Measurements from ENCODE around the gene RASA3. TPM values are rescaled to one million over a fixed set of nuclear protein-coding genes. Genes with fewer than 3 reads are reported as not detected.

Gene RASA3
- total RNA-seq, 2 experiments from 2014 or later = 28.9 to 32.3 TPM

DNA sequence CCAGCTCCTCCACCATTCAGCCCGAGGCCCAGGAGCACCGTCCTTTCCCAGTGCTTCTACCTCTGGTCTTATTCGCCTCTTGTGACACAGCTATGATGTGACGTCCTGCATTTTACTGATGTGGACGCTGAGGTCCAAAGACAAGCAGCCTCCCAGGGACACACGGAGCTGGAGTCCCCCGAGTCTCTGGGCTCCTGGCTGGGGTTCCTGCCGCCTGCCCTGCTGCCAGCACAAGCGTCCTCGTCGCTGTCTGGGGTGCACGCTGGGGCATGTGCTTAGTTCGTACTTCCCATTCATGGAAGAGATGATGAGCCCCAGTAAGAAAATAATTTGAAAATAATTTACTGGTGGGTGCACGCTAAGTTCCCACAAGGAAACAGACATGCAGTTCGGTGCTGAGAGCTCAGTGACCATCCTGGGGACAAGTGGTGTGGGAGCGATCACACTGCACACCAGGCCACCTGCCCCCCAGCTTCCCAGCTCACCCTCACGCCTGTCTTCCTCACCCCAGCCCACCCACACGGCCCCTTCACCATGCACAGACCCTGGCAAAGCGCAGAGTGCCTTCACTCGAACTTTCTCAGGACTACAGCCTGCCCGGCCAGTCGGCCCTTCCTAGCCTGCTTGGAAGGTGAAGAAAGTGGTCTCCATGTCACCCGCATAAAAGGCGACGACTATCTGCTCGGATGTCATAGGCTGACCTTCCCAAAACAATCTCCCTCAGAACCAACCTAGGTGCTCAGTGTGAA is 32.4 kb upstream of the RASA3 start:
- TF ChIP-seq, protein P1, sequence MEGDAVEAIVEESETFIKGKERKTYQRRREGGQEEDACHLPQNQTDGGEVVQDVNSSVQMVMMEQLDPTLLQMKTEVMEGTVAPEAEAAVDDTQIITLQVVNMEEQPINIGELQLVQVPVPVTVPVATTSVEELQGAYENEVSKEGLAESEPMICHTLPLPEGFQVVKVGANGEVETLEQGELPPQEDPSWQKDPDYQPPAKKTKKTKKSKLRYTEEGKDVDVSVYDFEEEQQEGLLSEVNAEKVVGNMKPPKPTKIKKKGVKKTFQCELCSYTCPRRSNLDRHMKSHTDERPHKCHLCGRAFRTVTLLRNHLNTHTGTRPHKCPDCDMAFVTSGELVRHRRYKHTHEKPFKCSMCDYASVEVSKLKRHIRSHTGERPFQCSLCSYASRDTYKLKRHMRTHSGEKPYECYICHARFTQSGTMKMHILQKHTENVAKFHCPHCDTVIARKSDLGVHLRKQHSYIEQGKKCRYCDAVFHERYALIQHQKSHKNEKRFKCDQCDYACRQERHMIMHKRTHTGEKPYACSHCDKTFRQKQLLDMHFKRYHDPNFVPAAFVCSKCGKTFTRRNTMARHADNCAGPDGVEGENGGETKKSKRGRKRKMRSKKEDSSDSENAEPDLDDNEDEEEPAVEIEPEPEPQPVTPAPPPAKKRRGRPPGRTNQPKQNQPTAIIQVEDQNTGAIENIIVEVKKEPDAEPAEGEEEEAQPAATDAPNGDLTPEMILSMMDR (IDR thresholded peaks at IDR 0.05) = no peak
- H3K27me3 Mint-ChIP-seq = no peaks in the 10 kb centered on the region
- H3K4me3 Mint-ChIP-seq = no peak overlapping the region
- peaks cover 5% of the 10 kb centered on the region for H3K9me3 Mint-ChIP-seq
- H3K4me1 Mint-ChIP-seq (ENCODE audit: low read depth) = peaks cover 60% of the 10 kb centered on the region
- CTCF ChIA-PET = no interaction called here
- intact Hi-C loops (cut with micrococcal nuclease) = no loop called here
- ATAC-seq = no peak
- H3K27ac Mint-ChIP-seq = no peak overlapping the region
- POLR2A ChIA-PET = interaction anchor here (1.2 kb wide), 1 partner anchor 14 kb away, joined by 5 read pairs; no protein-coding TSS in a partner anchor
- no peak for DNase-seq
- peaks cover 2% of the 10 kb centered on the region for H3K36me3 Mint-ChIP-seq (ENCODE audit: low read depth)

DNA sequence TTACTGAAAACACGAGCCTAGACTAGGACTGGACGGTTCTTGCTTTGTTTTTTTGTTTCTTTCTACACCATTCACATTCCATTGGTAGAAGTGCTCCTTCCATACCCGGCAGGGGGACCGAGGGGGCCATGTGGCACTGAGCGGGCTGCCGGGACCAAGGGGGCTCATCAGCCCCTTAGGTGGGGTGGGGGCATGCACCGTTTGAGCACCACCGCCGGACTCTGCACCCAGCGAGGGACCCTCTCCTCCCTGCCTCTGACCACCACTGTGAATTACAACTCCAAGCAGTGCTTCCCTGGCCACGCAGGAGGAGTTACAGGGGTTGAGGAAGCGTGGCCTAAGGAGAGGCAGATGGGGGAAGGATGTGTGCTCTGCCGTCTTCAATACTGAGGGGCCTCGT is 31.6 kb upstream of the RASA3 start:
- CTCF ChIA-PET = no interaction called here
- Mint-ChIP-seq H3K27me3 (no peaks in the 10 kb centered on the region), H3K9me3 (peaks cover 5% of the 10 kb centered on the region), H3K27ac (no peak overlapping the region), H3K4me3 (no peak overlapping the region), H3K36me3 (ENCODE audit: low read depth) (peaks cover 2% of the 10 kb centered on the region), H3K4me1 (ENCODE audit: low read depth) (peaks cover 66% of the 10 kb centered on the region)
- ATAC-seq = no peak
- DNase-seq = no peak
- TF ChIP-seq, protein P1 (IDR thresholded peaks at IDR 0.05) = no peak
- intact Hi-C loops (cut with micrococcal nuclease) = no loop called here
- POLR2A ChIA-PET = interaction anchor here (0.9 kb wide), 1 partner anchor 18 kb away, joined by 3 read pairs; no protein-coding TSS in a partner anchor

DNA sequence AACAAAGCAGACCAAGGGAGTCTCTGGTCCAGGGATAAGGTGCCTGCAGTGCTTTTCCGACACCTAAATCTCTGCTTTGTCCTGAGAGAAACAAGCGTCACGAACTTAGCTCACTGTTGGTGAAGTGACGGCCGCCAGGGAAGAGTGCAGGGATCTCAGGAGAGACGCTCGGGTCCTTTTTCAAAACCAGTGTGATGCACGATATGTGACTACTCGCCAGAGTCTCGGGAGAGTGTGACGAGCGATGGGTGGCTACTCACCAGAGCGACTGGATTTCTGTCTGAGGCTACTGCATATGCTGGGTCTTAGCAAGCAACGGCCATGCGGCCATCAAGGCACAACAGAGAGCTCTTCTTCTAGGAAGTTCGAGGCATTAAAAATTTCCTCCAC is 30.1 kb upstream of the RASA3 start:
- TF ChIP-seq, protein P1 (IDR thresholded peaks at IDR 0.05) = no peak
- Mint-ChIP-seq H3K9me3 (peaks cover 2% of the 10 kb centered on the region), H3K27me3 (no peaks in the 10 kb centered on the region), H3K36me3 (ENCODE audit: low read depth) (peaks cover 2% of the 10 kb centered on the region), H3K27ac (no peak overlapping the region), H3K4me3 (no peak overlapping the region), H3K4me1 (ENCODE audit: low read depth) (peaks cover 66% of the 10 kb centered on the region)
- intact Hi-C loops (cut with micrococcal nuclease) = no loop called here
- ChIA-PET CTCF (interaction anchor here (1.0 to 1.5 kb wide), 2 partner anchors 16 to 18 kb away, joined by 3 read pairs; no protein-coding TSS in a partner anchor), POLR2A (interaction anchor here (1.0 to 1.6 kb wide), 5 partner anchors 11 to 32 kb away, joined by 3 to 7 read pairs (median 5); no protein-coding TSS in a partner anchor)
- no peak for ATAC-seq
- no peak for DNase-seq

DNA sequence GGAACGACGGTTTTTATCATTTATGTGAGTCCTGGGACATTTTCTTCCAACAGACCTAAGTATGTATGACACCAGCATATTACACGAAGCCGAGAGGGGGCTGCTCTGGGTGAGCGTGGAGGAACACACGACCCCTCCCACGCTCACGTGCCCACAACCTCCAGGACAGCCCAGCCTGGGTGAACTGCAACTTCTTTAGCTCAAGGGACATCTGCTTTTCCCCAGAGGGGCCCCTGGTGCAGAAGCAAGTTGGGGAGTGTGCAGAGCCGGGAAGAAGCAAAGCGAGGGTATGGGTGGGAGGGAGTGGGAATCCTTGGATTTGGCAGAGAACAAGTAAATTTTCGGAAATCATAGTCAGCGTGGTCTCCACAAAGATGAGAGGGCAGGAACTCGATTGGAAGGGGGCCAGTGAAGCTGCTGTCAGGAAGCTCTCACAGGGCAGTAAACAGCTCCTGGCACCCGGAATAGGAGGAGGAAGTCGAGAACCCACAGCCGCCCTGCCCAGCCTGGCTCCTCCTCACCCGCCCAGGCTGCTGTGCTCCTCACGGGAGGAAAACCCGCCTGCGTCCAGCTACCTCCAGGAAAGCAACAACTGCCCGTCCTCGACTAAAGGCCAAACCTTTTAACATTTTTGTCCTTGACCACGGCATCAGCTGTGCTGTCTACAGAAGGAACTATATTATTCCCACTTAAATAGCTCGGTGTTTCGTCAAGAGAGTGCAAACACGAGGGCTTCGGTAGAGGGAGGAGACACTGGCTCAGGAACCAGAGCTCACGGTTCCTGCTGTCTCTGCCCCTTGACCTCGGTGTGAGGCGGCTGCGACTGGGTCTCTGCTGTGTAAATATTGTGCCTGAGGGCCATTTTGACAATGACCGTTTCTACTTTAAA is 29.5 kb upstream of the RASA3 start:
- no peak for DNase-seq
- POLR2A ChIA-PET = interaction anchor here (0.9 to 1.6 kb wide), 6 partner anchors 10 to 32 kb away, joined by 3 to 7 read pairs (median 4); no protein-coding TSS in a partner anchor

More for the DNA sequence above, 29.5 kb upstream of the RASA3 start:
- H3K27ac Mint-ChIP-seq = peak overlapping the region; percentile 79
- no peaks in the 10 kb centered on the region for H3K27me3 Mint-ChIP-seq
- H3K4me3 Mint-ChIP-seq = peak overlapping the region; percentile 53
- peaks cover 62% of the 10 kb centered on the region for H3K4me1 Mint-ChIP-seq (ENCODE audit: low read depth)
- ATAC-seq = peak; percentile 54
- TF ChIP-seq, protein P1 (IDR thresholded peaks at IDR 0.05) = no peak
- intact Hi-C loops (cut with micrococcal nuclease) = no loop called here
- no peaks in the 10 kb centered on the region for H3K9me3 Mint-ChIP-seq
- CTCF ChIA-PET = interaction anchor here (1.0 to 1.5 kb wide), 2 partner anchors 16 to 17 kb away, joined by 3 read pairs; no protein-coding TSS in a partner anchor
- peaks cover 2% of the 10 kb centered on the region for H3K36me3 Mint-ChIP-seq (ENCODE audit: low read depth)

All from activated CD8-positive, alpha-beta T cell treated with anti-CD3 and anti-CD28 coated beads for 36 hours (primary cell).